GM21825 (cell line): Measurements from ENCODE around the gene MSI2.

ENCODE experiments used
- ATAC-seq: cut with Tn5 transposase; IDR thresholded peaks from one replicate; pipeline ENCODE4 v1.9.1; 2021; ENCODE audit warnings: mild to moderate bottlenecking, moderate library complexity; ENCODE audit not compliant: unreplicated experiment

Gene MSI2

GRCh38 chr17:57338257-57338914 lies 82.1 kb downstream of the MSI2 start:
- ATAC-seq: peak; percentile 60

GRCh38 chr17:57340160-57340981 lies 84.0 kb downstream of the MSI2 start:
- ATAC-seq: no peak

- ATAC-seq: no peak
Observed at GRCh38 chr17:57341611-57342540, 85.6 kb downstream of the MSI2 start.

DNA sequence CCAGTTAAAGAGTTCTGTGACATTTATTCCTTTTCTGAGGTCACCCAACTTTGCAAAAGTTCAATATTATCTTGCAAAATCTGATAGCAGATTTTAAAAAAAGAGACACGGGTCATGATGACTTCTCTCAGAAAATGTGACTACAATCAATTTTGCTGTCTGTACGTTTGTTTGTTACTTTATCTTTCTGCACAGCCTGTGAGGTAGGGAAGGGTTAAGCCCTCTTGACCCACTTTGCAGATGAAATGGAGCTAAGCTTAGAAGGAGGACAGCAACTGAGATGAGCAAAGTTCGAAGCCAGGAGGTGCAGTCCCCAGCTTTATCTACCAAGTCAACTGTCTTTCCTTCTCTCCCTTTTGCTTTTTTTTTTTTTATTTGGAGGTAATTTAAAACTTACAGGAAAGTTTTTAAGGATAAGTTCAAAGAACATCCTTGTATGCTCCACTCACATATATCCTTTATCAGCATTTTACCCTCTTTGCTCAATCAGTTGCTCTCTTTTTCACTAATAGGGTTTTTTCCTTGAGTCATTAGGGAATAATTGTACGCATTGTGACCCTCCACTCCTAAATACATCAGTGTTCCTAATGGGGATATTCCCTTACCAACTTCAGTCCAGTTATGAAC lies 86.8 kb downstream of the MSI2 start:
- no peak for ATAC-seq

GRCh38 chr17:57343717-57344116 lies 87.4 kb downstream of the MSI2 start:
- no peak for ATAC-seq

GRCh38 chr17:57344261-57344660 lies 87.9 kb downstream of the MSI2 start:
- ATAC-seq: no peak

GRCh38 chr17:57349541-57350247 lies 93.4 kb downstream of the MSI2 start:
- ATAC-seq: no peak

GRCh38 chr17:57350266-57350665 lies 93.9 kb downstream of the MSI2 start:
- no peak for ATAC-seq

- ATAC-seq: no peak
Observed at GRCh38 chr17:57352665-57353175, 96.4 kb downstream of the MSI2 start.

DNA sequence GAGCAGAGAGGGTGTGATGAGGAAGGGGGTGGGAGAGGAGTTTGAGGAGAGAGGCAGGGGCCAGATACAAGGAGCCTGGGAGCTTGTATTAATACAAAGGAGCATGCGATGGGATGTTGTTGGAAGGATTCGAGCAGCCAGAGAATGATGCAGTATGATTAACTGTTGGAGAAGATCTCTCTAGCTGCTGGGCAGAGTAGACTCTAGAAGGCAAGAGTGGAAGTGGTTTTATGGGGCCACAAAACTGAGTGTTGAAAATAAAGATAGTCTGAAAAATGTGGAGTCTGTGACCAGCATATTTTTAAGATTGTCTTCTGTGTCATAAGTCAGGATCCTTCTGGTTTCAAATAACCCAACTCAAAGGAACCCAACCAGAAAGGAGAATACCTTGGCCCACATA lies 98.3 kb downstream of the MSI2 start:
- ATAC-seq: no peak

DNA sequence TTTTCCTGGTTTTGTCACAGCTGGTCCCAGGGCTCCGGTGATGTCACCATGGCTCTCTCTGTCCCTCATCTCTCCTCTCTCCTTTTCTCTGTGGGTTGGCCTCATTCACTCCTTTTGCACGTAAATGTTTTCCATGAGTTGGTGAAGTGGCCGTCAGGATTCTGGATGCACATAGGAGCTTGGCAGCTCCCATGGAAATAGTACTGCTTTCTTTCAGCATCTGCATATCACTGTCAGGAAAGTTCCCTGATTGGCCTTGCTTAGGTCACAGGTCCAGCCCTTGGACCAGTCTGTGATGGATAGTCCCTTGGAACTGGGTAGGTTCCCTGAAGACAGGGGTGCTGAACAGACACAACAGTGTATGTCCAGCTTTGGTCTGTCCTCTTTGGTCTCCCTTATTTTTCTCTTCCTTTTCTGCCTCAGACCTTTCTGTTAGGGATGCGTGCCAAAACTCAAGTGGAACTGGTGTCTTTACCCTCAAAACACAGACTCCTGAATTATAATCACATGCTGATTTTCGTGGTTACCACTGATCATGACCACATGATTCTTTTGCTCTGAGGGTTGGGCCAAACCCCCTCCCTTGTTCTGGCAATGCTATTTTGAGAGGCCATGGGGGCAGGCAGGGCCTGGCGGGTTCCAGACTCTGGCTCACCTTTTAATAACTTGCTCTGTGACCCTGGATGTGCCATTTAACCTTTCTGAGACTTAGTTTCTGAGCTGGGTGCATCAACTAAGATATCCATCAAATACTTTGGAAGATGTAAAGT lies 99.0 kb downstream of the MSI2 start:
- ATAC-seq: no peak

DNA sequence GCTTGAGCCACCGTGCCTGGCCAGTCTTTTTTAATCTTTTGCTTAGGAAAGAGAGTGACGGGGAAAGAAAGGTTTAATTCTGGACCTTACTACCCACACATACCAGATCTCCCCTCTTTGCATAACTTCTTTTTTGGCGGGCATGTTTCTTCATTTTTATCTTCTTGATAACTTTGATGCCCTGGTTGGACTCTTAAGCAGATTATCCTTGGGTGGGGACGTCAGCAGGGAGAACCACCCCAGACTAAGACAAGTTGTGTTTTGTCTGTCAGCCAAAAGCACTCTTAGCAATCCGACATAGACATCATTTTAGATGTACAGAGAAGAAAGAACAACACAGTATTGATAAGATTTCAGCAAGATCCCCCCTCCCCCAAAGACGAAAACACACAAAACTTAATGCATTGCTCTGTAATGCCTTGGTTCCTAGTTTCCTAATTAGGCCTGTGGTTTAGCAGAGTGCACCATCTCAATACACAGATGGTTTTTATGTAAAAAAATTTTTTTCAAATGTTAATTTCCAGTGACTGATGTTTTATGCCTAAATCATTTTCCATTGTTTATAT lies 99.9 kb downstream of the MSI2 start:
- ATAC-seq: peak; percentile 24

DNA sequence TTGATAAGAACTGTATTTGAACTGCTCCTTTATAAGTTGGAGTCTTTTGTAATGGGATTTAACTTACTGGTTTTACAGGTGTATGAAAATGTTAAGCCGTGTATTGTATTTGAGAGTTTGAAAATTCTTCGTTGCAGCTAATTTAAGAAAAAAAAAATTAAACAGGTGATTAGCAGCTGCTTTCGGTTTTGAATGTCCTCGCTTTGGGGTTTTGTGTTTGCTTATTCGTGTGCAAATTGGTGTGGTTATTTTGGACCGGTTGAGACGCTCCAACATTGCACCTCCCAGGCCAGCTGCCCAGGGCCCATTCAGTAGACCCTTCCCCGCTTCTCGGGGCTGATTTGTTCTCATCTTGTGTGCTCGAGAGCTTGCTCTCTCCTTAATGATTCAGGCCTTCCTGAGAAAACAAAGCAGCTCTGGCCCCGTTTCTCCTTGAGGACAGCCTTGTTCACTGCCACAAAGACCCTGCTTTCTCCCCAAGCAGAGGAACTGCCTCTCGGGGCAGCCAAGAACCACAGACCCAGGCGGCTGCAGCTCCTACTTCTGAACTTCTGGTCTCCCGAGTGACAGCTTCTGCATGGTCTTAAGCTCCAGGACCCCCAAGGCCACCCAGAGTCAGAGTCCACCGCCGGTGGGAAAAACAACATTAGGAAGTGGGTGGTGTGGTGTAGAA lies 100.5 kb downstream of the MSI2 start:
- peak; percentile 35 for ATAC-seq

GRCh38 chr17:57357392-57357784 lies 101.1 kb downstream of the MSI2 start:
- ATAC-seq: peak; percentile 49

- ATAC-seq: peak; percentile 50
Observed at GRCh38 chr17:57357830-57358430, 101.6 kb downstream of the MSI2 start.

GRCh38 chr17:57360266-57360665 lies 103.9 kb downstream of the MSI2 start:
- no peak for ATAC-seq

DNA sequence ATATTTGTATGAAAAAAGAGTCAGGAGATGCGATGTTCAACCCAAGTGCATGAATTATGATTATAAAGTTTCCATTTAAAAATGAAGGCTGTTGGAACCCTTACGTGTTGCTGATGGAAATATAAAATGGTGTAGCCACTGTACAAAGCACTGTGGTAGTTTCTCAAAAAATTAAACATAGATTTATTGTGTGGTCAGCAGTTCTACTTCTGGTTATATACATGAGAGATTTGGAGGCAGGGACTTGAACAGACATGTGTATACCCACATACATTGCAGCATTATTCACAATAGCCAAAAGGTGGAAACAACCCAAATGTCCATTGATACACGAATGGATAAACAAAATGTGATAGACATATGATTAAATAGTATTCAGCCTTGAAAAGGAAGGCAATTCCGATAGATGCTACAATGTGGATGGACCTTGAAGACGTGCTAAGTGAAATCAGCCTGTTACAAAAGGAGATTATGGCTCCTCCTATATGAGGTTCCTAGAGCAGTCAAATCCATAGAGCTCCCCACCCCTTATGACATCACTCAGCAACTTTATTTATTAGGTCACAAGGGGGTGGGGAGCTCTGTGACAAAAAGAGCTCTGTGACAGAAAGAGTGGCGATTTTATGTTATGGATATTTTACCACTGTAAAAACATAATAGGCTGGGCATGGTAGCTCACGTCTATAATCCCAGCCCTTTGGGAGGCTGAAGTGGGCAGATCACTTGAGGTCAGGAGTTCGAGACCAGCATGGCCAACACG lies 106.7 kb downstream of the MSI2 start:
- ATAC-seq: no peak
